Psoas muscle (tissue), 8 donors: ENCODE results near the gene CHRNG. TPM values are rescaled to one million over a fixed set of nuclear protein-coding genes. Genes with fewer than 3 reads are reported as not detected.
"Not testable (repeated sequence)": the region's sequence is repeated elsewhere in the genome, so short reads cannot be mapped to it uniquely, and the experiment has no call there.

Experiments used
- ATAC-seq, 4 donors: fragments of 200-7000 bp; cut with Tn5 transposase; one replicate each; pipeline ENCODE4 v1.9.1; 2020; ENCODE audit warnings: moderate library complexity in 3 of 4, mild to moderate bottlenecking in 2 of 4
- DNase-seq, 2 donors: peaks; one replicate each; pipeline ENCODE4 v3.0.0-alpha.2; 2020
- H3K27ac ChIP-seq: fragments of 200-600 bp; one replicate; pipeline ENCODE4 v1.8.0; 2022
- H3K27me3 ChIP-seq, 3 donors: fragments of 200-600 bp in 1 of 3; one replicate each; pipeline versions ENCODE4 v1.6.1 to v1.8.0; 2013 to 2022; ENCODE audit warnings: low read length in 2 of 3, mild to moderate bottlenecking in 2 of 3, moderate library complexity in 1 of 3; ENCODE audit not compliant: insufficient read depth in 3 of 3
- H3K36me3 ChIP-seq, 2 donors: fragments of 200-600 bp in 1 of 2; one replicate each; pipeline versions ENCODE4 v1.6.1 to v1.8.0; 2013 to 2022; ENCODE audit warnings: low read depth in 1 of 2, mild to moderate bottlenecking in 1 of 2, moderate library complexity in 1 of 2; ENCODE audit not compliant: insufficient read depth in 1 of 2
- H3K4me1 ChIP-seq: fragments of 200-600 bp; one replicate; pipeline ENCODE4 v1.8.0; 2022
- H3K4me3 ChIP-seq: fragments of 200-600 bp; one replicate; pipeline ENCODE4 v1.8.0; 2022; ENCODE audit warnings: mild to moderate bottlenecking
- H3K9me3 ChIP-seq: fragments of 200-600 bp; one replicate; pipeline ENCODE4 v1.8.0; 2022
- CTCF ChIP-seq: fragments of 200-600 bp; IDR thresholded peaks from one replicate; pipeline ENCODE4 v1.8.0; 2022; ENCODE audit warnings: antibody characterized with exemption
- WGBS, 3 donors: extraction: QIAGEN DNeasy Blood & Tissue Kit; methylation state at CpG; one replicate each; pipeline versions ENCODE4 v1.1.6 to v1.1.7; 2013; 5-methylcytosine and 5-hydroxymethylcytosine counted together
- intact Hi-C, 2 donors: fragments of 100-400 bp; cut with DNase I; formaldehyde crosslinking; loops; one replicate each; pipeline versions ENCODE4 v1.11.0 to v1.14.2; 2022
- polyA plus RNA-seq, 3 donors: library from polyadenylated mRNA; stranded (reverse); fragments of 200-250 nt; gene quantifications; one replicate each; pipeline ENCODE4 v1.2.3, GENCODE V29; 2013
- total RNA-seq, 4 donors: library from RNA; stranded (reverse); fragmentation: NEBNext Ultra II Directional in 2 of 4; extraction: Animal tissue kit (Norgen Biotek cat#: 25700) in 2 of 4; gene quantifications; one replicate each; pipeline versions ENCODE4 v1.2.1 to v1.2.4, GENCODE V29; 2021 to 2023
- donor health status: healthy with polysubstance abuse.
- donor health status: DM: no; HTN: no; CAD: no; lungs with moderate emphysema.
- donor health status: Bipolar disorder and iron deficiency.
- donor health status: healthy.
- donor health status: DM: yes; HTN: yes; CAD: no.
- donor health status: DM: no; HTN: no; CAD: no.
- donor health status: DM: no; HTN: no; CAD: no.
- donor health status: DM: yes; HTN: yes; CAD: no.

The CHRNG gene
- total and polyA plus RNA-seq, 7 donors = 0.68 to 94.1 (median 6.9) TPM

GRCh38 chr2:232569541-232569940 lies 30.0 kb downstream of the CHRNG start:
- no peak overlapping the region for H3K4me3 ChIP-seq
- no peak for ATAC-seq
- H3K27ac ChIP-seq = peak overlapping the region; percentile 92
- intact Hi-C loops = loop anchor here in 1 of 2 donors (2.0 kb wide), 1 partner anchor 43 kb away; the partner anchor contains the start of gene CHRND
- peaks cover 52% of the 10 kb centered on the region for H3K4me1 ChIP-seq
- H3K27me3 ChIP-seq = no peaks in the 10 kb centered on the region
- H3K36me3 ChIP-seq = peaks cover 24 to 77% of the 10 kb centered on the region in 2 donors
- DNase-seq = no peak
- WGBS, 3 donors = 93 to 94% (median 94%) methylated on average over 9 of the region's 9 CpGs
- no peaks in the 10 kb centered on the region for H3K9me3 ChIP-seq
- no peak for TF ChIP-seq CTCF

GRCh38 chr2:232570481-232570880 lies 31.0 kb downstream of the CHRNG start:
- peaks cover 54% of the 10 kb centered on the region for H3K4me1 ChIP-seq
- H3K27me3 ChIP-seq, DNase-seq, H3K4me3 ChIP-seq, H3K9me3 ChIP-seq, intact Hi-C loops: not testable (repeated sequence)
- H3K36me3 ChIP-seq = peaks cover 24 to 68% of the 10 kb centered on the region in 2 donors
- peak in 1 of 4 donors; percentile 19 for ATAC-seq
- 32 to 73% (median 47%) methylated on average over 6 of the region's 6 CpGs for WGBS, 3 donors
- H3K27ac ChIP-seq = peak overlapping the region; percentile 92

- 65 to 77% (median 69%) methylated on average over 7 of the region's 7 CpGs for WGBS, 3 donors
- H3K4me1 ChIP-seq = peaks cover 51% of the 10 kb centered on the region
- H3K27ac ChIP-seq = peak overlapping the region; percentile 92
- H3K27me3 ChIP-seq = no peaks in the 10 kb centered on the region
- H3K4me3 ChIP-seq = no peak overlapping the region
- H3K36me3 ChIP-seq = peaks cover 18 to 62% of the 10 kb centered on the region in 2 donors
- ATAC-seq = no peak
- H3K9me3 ChIP-seq = no peaks in the 10 kb centered on the region
- DNase-seq = no peak
- intact Hi-C loops = no loop called here
- no peak for TF ChIP-seq CTCF
Measured at GRCh38 chr2:232571026-232571474, 31.6 kb downstream of the CHRNG start.

GRCh38 chr2:232573042-232573441 lies 33.5 kb downstream of the CHRNG start:
- H3K4me3 ChIP-seq = peak overlapping the region; percentile 67
- no peaks in the 10 kb centered on the region for H3K27me3 ChIP-seq
- no peak for TF ChIP-seq CTCF
- peak overlapping the region; percentile 92 for H3K27ac ChIP-seq
- intact Hi-C loops = no loop called here
- peaks cover 5 to 42% of the 10 kb centered on the region in 2 donors for H3K36me3 ChIP-seq
- H3K4me1 ChIP-seq = peaks cover 59% of the 10 kb centered on the region
- no peak for ATAC-seq
- DNase-seq = no peak
- H3K9me3 ChIP-seq = no peaks in the 10 kb centered on the region

- peaks cover 52% of the 10 kb centered on the region for H3K4me1 ChIP-seq
- TF ChIP-seq CTCF = no peak
- H3K27ac ChIP-seq = peak overlapping the region; percentile 92
- H3K27me3 ChIP-seq = no peaks in the 10 kb centered on the region
- H3K9me3 ChIP-seq = no peaks in the 10 kb centered on the region
- peaks cover 4 to 34% of the 10 kb centered on the region in 2 donors for H3K36me3 ChIP-seq
- WGBS, 3 donors = 66 to 96% (median 73%) methylated on average over 8 of the region's 8 CpGs
- intact Hi-C loops = loop anchor here in 1 of 2 donors (2.0 kb wide), 1 partner anchor 23 kb away; the partner anchor contains the start of genes EIF4E2 and TIGD1
- H3K4me3 ChIP-seq = peak overlapping the region; percentile 67
- no peak for DNase-seq
- ATAC-seq = peak; percentile 3 to 57 (median 12)
Measured at GRCh38 chr2:232573771-232574435, 34.4 kb downstream of the CHRNG start.
